SU-DHL-6 (cell line): ENCODE measurements around the gene UBA1.

ENCODE experiments used
- H2AFZ ChIP-seq: fragments of 200-600 bp; sonication (generic); 2 replicates; pipeline ENCODE4 v1.6.1; 2014; ENCODE audit warnings: low read depth, mild to moderate bottlenecking, moderate library complexity, mixed read lengths, antibody characterized with exemption, low read length; ENCODE audit not compliant: severe bottlenecking
- H3F3A ChIP-seq: fragments of 200-600 bp; shearing (Covaris generic); 2 replicates; pipeline ENCODE4 v1.6.0; 2016; ENCODE audit warnings: antibody characterized with exemption, mild to moderate bottlenecking; ENCODE audit not compliant: insufficient read depth
- H3K27ac ChIP-seq: fragments of 200-600 bp; sonication (generic); 2 replicates; pipeline ENCODE4 v1.5.1; 2016; ENCODE audit warnings: low read depth, mild to moderate bottlenecking, low read length, moderate library complexity, mixed read lengths
- H3K27me3 ChIP-seq: fragments of 200-600 bp; sonication (generic), shearing (Covaris generic); 2 replicates; pipeline ENCODE4 v1.6.0; 2014; ENCODE audit warnings: mild to moderate bottlenecking, low read length
- H3K36me3 ChIP-seq: fragments of 200-600 bp; sonication (generic); 2 replicates; pipeline ENCODE4 v1.6.1; 2014; ENCODE audit warnings: mild to moderate bottlenecking, low read length, mixed read lengths
- H3K4me2 ChIP-seq: fragments of 300-600, 200-600 bp; shearing (Covaris generic), sonication (generic); 2 replicates; pipeline ENCODE4 v1.6.0; 2014; ENCODE audit warnings: low read length, low read depth, mild to moderate bottlenecking; ENCODE audit not compliant: poor library complexity, severe bottlenecking
- H3K4me3 ChIP-seq: fragments of 200-600 bp; sonication (generic); 2 replicates; pipeline ENCODE4 v1.5.1; 2014; ENCODE audit warnings: antibody characterized with exemption, low read length, mild to moderate bottlenecking, mixed read lengths; ENCODE audit not compliant: insufficient read depth, poor library complexity, severe bottlenecking
- H3K79me2 ChIP-seq: fragments of 200-600 bp; sonication (generic); 2 replicates; pipeline ENCODE4 v1.6.1; 2014; ENCODE audit warnings: mild to moderate bottlenecking, low read length, moderate library complexity; ENCODE audit not compliant: insufficient read depth
- H3K9ac ChIP-seq: fragments of 200-600 bp; sonication (generic); 2 replicates; pipeline ENCODE4 v1.7.0; 2014; ENCODE audit warnings: mild to moderate bottlenecking, low read length
- H3K9me2 ChIP-seq: fragments of 200-600 bp; sonication (generic); replicated peaks from 2 replicates; pipeline ENCODE4 v1.6.1; 2014; ENCODE audit warnings: low read length; ENCODE audit not compliant: insufficient read depth
- H3K9me3 ChIP-seq: fragments of 200-600 bp; sonication (generic); 2 replicates; pipeline ENCODE4 v1.6.1; 2014; ENCODE audit warnings: low read length, mixed read lengths; ENCODE audit not compliant: insufficient read depth
- H4K20me1 ChIP-seq: fragments of 200-600 bp; sonication (generic); 2 replicates; pipeline ENCODE4 v1.6.1; 2014; ENCODE audit warnings: low read depth, mild to moderate bottlenecking, antibody characterized with exemption, low read length, moderate library complexity, mixed read lengths
- EZH2phosphoT487 ChIP-seq: fragments of 200-600 bp; sonication (generic), shearing (Covaris generic); conservative IDR thresholded peaks from 2 replicates; pipeline ENCODE4 v1.6.1; 2018; ENCODE audit warnings: mild to moderate bottlenecking, antibody characterized with exemption, low read length, moderate library complexity, mixed read lengths
- TF ChIP-seq, protein P1 (sequence below): fragments of 200-600 bp; sonication (generic); IDR thresholded peaks from one replicate; pipeline ENCODE4 v1.5.1; 2017; ENCODE audit warnings: antibody characterized with exemption, mild to moderate bottlenecking, low read length, moderate library complexity; ENCODE audit not compliant: insufficient read depth, poor library complexity, severe bottlenecking

The UBA1 gene

DNA sequence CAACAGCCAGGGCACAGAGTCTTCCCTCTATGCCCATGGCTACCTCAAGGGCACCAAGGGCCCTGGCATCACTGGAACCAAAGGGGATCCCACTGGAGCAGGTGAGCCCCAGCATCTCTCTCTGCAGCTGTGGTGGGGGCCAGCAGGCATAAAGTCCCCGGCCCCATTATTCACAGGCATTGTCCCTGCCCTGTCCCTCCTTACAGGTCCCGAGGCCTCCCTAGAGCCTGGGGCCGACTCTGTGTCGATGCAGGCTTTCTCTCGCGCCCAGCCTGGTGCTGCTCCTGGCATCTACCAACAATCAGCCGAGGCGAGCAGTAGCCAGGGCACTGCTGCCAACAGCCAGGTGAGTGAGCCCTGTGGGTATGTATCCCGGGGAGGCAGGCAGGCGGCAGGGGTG is 12.3 kb upstream of the UBA1 start:
- Histone ChIP-seq H2AFZ (no peak overlapping the region), H3K27ac (no peak overlapping the region), H3K4me3 (no peak overlapping the region), H4K20me1 (no peaks in the 10 kb centered on the region), H3K36me3 (no peaks in the 10 kb centered on the region), H3K27me3 (no peaks in the 10 kb centered on the region), H3K9me2 (no peaks in the 10 kb centered on the region), H3K4me2 (no peak overlapping the region), H3K9me3 (no peaks in the 10 kb centered on the region), H3F3A (no peaks in the 10 kb centered on the region), H3K79me2 (no peaks in the 10 kb centered on the region), H3K9ac (no peak overlapping the region)
- TF ChIP-seq, protein P1, sequence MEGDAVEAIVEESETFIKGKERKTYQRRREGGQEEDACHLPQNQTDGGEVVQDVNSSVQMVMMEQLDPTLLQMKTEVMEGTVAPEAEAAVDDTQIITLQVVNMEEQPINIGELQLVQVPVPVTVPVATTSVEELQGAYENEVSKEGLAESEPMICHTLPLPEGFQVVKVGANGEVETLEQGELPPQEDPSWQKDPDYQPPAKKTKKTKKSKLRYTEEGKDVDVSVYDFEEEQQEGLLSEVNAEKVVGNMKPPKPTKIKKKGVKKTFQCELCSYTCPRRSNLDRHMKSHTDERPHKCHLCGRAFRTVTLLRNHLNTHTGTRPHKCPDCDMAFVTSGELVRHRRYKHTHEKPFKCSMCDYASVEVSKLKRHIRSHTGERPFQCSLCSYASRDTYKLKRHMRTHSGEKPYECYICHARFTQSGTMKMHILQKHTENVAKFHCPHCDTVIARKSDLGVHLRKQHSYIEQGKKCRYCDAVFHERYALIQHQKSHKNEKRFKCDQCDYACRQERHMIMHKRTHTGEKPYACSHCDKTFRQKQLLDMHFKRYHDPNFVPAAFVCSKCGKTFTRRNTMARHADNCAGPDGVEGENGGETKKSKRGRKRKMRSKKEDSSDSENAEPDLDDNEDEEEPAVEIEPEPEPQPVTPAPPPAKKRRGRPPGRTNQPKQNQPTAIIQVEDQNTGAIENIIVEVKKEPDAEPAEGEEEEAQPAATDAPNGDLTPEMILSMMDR: no peak
- no peak for TF ChIP-seq EZH2phosphoT487

DNA sequence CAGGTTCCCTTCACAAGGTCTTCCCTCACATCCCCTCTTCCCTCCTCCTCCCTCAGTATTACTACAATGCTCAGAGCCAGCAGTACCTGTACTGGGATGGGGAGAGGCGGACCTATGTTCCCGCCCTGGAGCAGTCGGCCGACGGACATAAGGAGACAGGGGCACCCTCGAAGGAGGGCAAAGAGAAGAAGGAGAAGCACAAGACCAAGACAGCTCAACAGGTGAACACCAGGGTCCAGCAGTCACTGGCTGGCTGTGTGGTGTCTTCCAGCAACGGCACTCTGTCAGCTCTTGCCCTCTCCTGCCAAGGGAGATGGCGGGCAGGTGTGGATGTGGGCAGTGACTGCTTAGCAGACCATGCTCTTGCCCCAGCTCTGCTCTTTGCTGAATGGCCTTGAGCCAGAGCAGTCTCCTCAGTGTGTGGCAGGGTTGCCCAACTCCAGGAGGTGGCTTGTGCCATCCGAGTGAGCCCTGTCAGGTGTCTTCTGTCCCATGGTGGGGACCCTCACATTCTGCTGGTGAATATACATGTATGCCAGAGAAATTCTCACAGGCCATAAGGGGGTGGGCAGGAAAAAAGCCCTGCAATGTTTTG is 11.4 kb upstream of the UBA1 start:
- H3K4me3 ChIP-seq: no peak overlapping the region
- no peak overlapping the region for H3K27ac ChIP-seq
- H3K79me2 ChIP-seq: no peaks in the 10 kb centered on the region
- no peak overlapping the region for H3K4me2 ChIP-seq
- H3K9me2 ChIP-seq: no peaks in the 10 kb centered on the region
- no peak overlapping the region for H2AFZ ChIP-seq
- H3F3A ChIP-seq: no peaks in the 10 kb centered on the region; the same call in 1 of the 2 replicates
- H4K20me1 ChIP-seq: no peaks in the 10 kb centered on the region
- H3K9ac ChIP-seq: no peak overlapping the region
- no peaks in the 10 kb centered on the region for H3K36me3 ChIP-seq
- no peaks in the 10 kb centered on the region for H3K9me3 ChIP-seq
- H3K27me3 ChIP-seq: no peaks in the 10 kb centered on the region
- TF ChIP-seq EZH2phosphoT487: no peak
- TF ChIP-seq, protein P1: no peak

DNA sequence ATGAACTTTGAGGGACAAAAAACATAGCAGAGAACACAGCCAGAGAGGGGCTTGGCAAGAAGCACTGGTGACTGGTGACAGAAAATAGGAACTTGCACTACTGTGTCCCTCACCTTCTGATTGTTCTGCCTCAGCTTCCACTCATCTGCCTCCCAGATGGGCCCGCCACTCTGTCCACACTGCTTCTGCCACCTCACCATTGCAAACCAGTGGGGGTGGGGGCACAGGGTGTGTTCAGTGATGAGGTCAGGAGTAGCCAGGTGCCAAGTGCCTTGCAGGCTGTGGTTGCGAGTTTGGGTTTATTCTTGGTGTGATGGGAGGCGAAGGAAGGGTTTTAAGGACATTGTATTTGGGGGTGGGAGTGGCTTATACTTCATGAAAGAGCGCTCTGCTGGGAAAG is 9.1 kb upstream of the UBA1 start:
- H3K27ac ChIP-seq: no peak overlapping the region
- no peaks in the 10 kb centered on the region for H3K27me3 ChIP-seq
- H3K9ac ChIP-seq: no peak overlapping the region
- H4K20me1 ChIP-seq: no peaks in the 10 kb centered on the region
- no peaks in the 10 kb centered on the region for H3K79me2 ChIP-seq
- H2AFZ ChIP-seq: no peak overlapping the region
- H3K36me3 ChIP-seq: no peaks in the 10 kb centered on the region
- TF ChIP-seq, protein P1: no peak
- H3K4me2 ChIP-seq: no peak overlapping the region
- H3F3A ChIP-seq: peaks cover 14% of the 10 kb centered on the region
- H3K9me3 ChIP-seq: no peaks in the 10 kb centered on the region
- no peak overlapping the region for H3K4me3 ChIP-seq
- H3K9me2 ChIP-seq: no peaks in the 10 kb centered on the region

DNA sequence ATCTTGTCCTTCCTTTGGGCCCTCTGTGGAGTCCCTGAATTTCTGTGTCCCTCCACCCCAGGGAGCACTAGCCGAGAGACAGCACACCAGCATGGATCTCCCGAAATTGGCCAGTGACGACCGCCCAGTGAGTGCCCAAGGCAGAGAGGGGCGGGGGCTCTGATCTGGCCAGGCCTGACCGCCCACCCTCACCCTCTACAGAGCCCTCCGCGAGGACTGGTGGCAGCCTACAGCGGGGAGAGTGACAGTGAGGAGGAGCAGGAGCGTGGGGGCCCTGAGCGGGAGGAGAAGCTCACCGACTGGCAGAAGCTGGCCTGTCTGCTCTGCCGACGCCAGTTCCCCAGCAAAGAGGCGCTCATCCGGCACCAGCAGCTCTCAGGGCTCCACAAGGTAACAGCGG is 8.4 kb upstream of the UBA1 start:
- Histone ChIP-seq H3K4me2 (no peak overlapping the region), H3K27me3 (no peaks in the 10 kb centered on the region), H3K9ac (no peak overlapping the region), H4K20me1 (no peaks in the 10 kb centered on the region), H3K36me3 (no peaks in the 10 kb centered on the region), H3K9me3 (no peaks in the 10 kb centered on the region), H3F3A (peaks cover 15% of the 10 kb centered on the region), H3K9me2 (no peaks in the 10 kb centered on the region), H3K79me2 (no peaks in the 10 kb centered on the region), H3K27ac (no peak overlapping the region), H2AFZ (no peak overlapping the region), H3K4me3 (no peak overlapping the region)
- TF ChIP-seq, protein P1: no peak
- TF ChIP-seq EZH2phosphoT487: no peak
